ENCODE results near the gene YEATS2.
"Not testable (repeated sequence)": the region's sequence is repeated elsewhere in the genome, so short reads cannot be mapped to it uniquely, and the experiment has no call there.

- not testable (repeated sequence) for TF ChIP-seq FOXK2 (IDR thresholded peaks at IDR 0.05); SUZ12 (IDR thresholded peaks at IDR 0.05); CTBP1 (IDR thresholded peaks at IDR 0.05; ENCODE audit: borderline replicate concordance); ELF4 (IDR thresholded peaks at IDR 0.05); TARDBP (IDR thresholded peaks at IDR 0.05); FOXM1 (IDR thresholded peaks at IDR 0.05; ENCODE audit: borderline replicate concordance); NFRKB (IDR thresholded peaks at IDR 0.05); BHLHE40 (IDR thresholded peaks at IDR 0.05; ENCODE audit: borderline replicate concordance); SP1 (IDR thresholded peaks at IDR 0.05); L3MBTL2 (conservative IDR thresholded peaks at IDR 0.05); LEF1 (IDR thresholded peaks at IDR 0.05; ENCODE audit: borderline replicate concordance)
These were observed 78.9 kb downstream of the YEATS2 start for GRCh38 chr3:183776451-183776850.
